GM18502 (cell line): Measurements from ENCODE around the gene EOLA1.
"Not testable (repeated sequence)": the region's sequence is repeated elsewhere in the genome, so short reads cannot be mapped to it uniquely, and the experiment has no call there.

Source experiments
- ATAC-seq: cut with Tn5 transposase; IDR thresholded peaks from one replicate; pipeline ENCODE4 v1.9.1; 2021; ENCODE audit warnings: mild to moderate bottlenecking; ENCODE audit not compliant: unreplicated experiment, poor library complexity

EOLA1 gene

DNA sequence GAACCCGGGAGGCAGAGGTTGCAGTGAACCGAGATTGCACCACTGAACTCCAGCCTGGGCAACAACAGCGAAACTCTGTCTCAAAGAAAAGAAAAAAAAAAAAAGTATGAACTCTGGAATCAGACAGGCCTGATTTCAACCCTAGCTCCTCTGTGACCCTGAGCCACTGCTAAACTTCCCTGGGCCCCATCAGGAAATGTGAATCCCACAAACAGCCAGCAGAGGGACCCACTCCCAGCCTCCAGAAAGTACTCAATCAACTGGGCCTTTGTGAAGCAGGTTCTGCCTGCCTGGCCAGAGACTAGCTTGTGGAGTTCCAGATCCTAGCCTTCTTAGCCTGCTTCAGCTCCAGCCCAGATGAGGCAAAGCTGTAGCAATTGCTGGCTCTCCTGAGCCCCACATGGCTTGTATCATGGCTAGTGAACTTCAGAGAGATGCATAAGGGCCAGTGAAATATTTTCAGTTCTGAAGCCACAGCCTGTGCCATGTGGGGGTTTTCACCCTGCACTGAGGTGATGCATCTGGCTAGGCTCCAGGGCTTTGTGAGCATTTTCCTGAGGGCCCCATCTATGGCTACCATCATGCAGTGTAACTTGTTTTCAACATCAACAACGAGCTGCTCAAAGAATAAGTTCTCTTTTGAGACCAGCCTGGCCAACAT lies 28.5 kb upstream of the EOLA1 start:
- peak; percentile 84 for ATAC-seq

DNA sequence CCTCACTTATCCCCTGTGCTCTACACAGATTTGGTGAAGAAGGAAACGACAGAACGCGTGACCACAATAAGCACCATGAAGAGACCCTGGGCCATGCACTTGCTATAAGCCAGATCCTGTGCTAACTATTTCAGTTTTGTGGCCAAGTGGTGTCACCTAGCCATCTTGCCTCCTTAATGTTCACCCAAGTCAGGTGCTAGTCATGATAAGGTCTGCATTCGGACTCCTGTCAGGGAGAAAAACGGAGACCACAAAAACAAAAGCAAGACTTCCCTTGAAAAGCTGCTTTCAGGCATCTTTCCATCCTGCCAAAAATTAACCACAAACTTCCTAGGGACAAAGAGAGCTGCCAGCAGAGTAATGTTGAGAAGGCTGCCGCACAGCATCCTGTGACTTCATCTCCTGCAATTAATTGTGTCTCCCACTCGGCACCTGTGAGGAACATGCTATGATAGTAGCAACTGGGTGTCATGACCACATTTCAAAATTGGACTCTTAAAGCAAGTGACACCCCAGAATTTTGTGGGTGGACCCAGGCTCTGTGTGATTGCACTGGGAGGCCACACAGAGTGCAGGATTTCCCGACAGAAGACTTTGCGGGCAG lies 26.9 kb upstream of the EOLA1 start:
- no peak for ATAC-seq

DNA sequence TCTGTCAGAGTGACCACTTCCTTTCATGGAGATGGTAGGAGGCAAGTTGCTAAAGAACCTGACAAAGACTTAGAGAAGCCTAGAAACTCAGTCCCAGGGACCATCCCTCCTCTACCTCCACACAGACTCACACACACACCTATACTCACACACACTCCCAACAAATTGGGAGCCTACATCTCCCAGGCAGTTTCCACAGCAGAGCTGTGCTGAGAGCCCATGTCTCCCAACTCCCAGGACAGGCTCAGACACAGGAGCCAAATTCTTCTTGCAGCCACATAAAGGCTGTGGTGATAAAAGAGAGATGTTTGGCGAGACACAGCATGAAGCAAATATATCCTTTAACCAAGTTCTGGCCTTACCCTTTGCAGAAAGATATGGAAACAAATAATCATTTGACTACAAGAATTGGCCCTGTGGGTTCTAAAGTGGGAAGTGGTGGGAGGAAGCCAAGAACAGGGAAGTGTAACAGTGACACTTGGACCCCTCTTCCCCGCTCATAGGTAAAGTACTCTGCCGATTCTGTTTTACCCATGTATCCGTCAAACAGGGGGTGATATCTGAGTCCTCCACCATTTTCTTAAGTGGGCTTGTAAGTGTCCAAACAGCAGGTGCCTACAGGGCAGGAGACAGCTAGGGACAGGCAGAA lies 24.7 kb upstream of the EOLA1 start:
- no peak for ATAC-seq

DNA sequence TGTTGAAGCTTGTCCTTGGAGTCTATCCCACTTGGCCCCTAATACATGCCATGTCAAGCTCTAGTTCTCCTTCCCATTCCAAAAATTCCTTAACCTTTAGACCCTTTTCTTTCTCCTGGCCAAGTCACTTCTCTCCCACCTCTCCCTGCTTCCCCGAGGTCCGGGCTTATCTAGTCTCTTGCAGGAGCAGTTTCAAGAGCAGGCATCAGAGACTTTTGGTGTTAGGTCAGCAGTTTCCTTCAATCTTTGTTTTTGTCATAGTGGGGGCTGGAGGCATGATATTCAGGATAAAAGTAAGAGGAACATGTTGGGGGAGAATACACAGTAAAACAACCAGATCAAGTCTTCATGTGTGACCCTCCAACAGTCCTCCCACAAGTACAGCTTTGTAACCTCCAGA lies 24.2 kb upstream of the EOLA1 start:
- ATAC-seq = no peak

DNA sequence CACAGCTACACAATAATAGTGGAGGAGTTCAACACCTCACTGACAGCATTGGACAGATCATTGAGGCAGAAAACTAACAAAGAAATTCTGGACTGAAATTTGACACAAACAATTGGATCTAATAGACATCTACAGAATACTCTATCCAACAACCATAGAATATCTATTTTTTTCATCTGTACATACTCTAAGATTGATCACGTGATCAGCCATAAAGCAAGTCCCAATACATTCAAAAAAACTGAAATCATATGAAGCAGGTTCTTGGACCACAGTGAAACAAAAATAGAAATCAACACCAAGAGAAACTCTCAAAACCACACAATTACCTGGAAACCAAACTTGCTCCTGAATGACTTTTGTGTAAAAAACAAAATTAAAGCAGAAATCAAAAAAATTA lies 23.5 kb upstream of the EOLA1 start:
- no peak for ATAC-seq

DNA sequence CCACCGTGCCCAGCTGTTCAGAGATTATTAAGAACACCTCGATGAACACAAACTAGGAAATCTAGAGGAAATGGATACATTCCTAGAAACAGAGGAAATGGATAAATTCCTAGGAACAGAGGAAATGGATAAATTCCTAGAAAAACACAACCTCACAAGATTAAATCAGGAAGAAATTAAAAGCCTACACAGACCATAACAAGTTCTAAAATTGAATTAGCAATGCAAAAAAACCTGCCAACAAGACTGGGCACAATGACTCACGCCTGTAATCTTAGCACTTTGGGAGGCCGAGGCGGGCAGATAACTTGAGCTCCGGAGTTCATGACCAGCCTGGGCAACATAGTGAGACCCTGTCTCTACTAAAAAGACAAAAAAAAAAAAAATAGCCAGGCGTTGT lies 22.6 kb upstream of the EOLA1 start:
- no peak for ATAC-seq

DNA sequence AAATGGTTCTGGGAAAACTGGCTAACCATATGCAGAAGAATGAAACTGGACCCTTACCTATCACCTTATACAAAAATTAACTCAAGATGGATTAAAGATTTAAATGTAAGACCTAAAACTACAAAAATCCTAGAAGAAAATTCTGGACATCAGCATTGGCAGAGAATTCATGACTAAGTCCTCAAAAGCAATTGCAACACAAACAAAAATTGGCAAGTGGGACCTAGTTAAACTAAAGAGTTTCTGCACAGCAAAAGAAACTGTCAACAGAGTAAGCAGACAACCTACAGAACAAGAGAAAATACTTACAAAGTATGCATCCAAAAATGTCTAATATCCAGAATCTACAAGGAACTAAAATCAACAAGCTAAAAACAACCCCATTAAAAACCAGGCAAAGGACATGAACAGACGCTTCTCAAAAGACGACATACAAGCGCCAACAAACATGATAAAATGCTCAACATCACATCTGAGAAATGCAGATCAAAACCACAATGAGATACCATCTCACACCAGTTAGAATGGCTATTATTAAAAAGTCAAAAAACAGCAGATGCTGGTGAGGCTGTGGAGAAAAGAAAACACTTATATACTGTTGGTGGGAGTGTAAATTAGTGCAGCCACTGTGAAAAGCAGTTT lies 20.1 kb upstream of the EOLA1 start:
- not testable (repeated sequence) for ATAC-seq

DNA sequence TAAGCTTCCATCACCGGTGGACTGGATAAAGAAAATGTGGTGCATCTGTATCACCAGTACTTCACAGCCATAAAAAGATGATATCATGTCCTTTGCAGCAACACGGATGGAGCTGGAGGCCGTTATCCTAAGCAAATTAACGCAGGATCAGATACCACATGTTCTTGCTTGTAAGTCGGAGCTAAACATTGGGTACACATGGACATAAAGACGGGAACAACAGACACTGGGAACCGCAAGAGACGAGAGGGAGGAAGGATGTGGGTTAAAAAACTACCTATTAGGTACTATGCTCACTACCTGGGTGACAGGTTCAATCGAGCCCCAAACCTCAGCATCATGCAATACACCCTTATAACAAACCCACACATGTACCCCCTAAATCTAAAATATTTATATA lies 19.4 kb upstream of the EOLA1 start:
- ATAC-seq = no peak

DNA sequence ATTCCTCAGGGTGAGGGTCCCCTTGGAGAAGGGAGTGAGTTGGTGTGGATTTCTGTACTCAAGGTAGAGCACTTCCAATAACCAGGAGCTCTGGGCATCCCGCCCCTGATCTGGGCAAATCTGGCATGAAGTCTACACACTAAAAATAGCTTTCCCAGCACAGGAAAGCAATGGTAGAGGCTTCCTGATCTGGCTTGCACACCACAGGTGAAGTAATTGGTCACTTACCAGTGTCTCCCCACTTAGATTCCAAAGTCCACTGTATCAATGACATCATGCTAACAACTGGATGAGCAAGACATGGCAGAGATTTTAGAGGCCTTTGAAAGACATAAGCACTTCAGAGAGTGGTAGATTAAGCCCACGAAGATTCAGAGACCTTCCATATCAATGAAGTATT lies 17.9 kb upstream of the EOLA1 start:
- ATAC-seq = no peak

DNA sequence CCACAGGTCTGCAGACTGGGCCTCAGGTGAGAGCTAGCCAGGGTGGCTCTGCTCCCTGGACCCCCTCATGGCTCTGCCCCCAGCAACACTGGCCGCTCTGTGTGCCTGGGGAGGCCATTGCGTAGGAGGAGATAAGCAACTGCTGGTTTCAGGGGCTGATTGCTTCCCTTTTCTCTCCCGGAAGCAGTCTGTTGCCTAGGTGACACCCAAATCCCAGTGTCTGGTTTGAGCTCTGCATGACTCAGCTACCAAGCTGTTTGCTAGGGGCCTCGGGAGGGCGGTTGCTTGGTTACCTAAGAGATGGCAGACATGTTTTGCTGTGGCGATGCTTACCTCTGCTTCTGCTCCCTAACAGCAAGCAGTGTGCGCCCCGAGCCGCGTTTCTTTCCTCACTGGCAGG lies 15.4 kb upstream of the EOLA1 start:
- peak; percentile 92 for ATAC-seq

DNA sequence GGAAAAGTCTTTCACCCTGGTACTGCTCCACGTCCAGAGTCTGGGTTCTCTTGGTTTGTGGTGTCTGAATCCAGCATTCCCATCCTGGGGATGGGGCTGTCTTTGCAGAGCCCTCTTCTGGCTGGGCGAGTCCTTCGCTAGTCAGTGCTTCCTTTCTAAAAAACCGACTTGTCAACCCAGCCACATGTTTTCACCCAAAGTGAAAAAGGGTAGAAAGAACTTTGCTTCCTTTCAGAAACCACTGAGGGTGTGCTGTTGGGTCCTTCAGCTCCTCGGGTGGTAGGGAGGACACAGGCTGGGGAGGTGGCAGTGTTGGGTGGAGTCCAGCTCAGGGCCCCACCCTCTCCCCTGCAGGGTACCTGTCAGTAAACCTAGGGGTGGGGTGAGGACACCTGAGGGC lies 14.9 kb upstream of the EOLA1 start:
- ATAC-seq = peak; percentile 51

DNA sequence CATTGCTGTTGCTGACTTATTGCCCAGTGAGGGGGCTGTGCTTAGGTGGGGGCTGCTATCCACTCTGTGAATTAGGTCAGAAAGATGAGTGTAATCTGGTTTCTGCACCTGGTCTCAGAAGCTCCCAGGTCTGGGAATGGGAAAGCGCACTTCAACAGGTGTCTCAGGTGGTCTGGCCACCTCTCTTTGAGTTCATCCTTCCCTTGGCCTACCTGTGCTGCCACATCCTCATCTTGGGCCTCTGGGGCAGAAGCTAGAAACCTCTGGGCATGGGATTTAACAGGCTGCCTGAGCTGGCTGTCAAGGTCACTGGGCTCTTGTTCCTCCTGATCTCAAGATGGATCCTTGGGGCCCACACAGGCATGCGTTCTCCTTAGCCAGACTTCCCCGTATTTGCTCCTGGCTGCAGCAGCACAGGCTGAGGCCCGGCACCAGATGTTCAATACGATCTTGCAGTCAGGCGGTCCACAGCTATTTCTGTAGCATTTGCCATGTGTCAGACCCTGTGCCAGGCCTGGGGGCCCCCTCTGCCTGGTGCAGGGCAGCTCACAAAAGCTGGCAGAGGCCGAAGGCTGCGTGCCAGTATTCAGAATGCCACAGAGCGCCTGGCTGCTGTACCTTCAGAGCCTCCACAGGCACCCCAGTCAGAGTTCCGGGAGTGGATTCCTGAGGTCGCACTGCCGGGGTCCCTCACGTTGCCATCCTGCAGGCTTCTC lies 14.3 kb upstream of the EOLA1 start:
- ATAC-seq = not testable (repeated sequence)

DNA sequence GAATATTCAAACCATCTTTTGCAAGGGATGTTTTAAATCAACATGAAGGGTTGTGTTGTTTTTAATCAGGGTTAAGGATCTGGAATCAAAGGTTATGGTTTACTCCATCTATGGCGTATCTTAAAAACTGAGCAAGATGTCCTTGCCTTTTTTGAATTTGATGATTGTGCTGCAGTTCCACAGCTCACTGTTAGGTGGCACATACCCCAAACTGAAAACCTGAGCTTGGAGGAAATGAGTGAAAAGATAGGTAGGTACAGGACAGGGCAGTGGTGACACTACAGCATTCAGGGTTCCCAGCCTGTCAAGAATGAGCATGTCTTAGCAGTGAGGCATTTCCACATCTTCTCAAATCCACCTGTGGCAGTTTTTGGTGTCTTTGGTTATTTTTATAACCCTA lies 13.1 kb upstream of the EOLA1 start:
- peak; percentile 36 for ATAC-seq

DNA sequence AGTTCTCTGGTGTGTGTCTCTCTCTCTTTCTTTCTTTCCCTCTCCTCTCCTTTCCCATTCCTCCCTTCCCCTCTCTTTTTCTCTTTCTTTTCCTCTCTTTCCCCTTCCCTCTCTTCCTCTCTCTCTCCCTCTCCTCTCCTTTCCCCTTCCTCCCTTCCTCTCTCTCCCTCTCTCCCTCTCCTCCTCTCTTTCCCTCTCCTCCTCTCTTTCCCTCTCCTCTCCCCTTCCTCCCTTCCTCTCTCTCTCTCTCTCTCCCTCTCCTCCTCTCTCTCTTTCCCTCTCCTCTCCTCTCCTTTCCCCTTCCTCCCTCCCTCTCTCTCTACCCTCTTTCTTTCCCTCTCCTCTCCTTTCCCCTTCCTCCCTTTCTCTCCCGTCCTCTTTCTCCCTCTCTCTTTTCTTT lies 12.4 kb upstream of the EOLA1 start:
- ATAC-seq = no peak

DNA sequence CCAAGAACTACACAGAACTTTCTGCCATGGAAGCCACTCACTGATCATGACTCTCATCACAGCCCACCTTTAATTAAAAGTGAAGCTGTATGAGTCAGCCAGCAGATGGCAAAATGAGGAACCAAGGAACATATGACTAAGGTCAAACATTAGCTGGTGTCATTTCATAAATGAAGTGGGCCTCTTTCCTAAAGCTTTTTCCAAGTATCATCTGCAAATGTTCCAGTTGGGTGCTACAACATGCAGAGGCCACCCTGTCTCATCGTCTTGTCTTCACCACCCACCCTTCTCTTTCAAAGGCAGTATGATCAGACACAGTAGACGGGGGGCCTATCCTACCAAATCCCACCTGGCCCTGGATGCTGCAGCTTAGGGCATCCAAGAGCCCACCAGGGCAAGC lies 9.2 kb upstream of the EOLA1 start:
- peak; percentile 77 for ATAC-seq

DNA sequence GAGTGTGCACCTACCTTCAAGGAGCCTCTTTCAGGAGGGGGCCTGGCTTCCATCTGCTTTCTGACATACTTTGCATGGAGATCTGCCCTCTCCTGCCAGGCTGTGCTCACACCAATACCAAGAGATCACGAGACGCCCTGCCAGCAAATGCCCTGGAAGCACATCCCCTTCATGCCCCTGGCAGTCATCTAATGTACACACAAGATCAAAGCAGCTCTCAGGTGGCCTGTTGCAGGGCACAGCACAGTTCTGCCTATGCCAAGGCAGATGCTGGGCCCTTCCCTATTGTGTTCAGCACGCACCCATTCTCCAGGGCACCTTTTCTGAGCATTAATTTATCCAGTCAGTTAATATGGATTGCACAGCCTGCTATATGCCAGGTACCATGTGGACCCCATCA lies 7.9 kb upstream of the EOLA1 start:
- ATAC-seq = not testable (repeated sequence)

DNA sequence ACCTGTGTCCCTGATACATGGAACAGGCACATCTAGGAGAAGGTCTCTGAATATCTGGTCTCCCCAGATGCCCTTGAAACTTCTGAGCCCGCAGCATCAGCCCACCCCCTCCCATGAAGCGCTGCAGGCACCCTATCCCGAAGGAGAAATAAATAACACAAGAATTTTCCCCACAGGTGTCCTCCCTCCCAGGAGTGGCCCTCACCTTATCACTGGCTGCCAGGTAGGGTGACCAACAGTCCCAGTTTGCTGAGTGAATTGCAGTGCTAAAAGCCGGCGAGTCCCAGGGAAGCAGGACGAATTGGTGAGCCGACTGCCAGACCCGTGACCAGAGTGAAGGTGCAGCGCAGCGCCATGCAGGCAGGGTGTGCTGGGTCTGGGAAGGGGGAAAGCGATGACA lies 6.8 kb upstream of the EOLA1 start:
- ATAC-seq = not testable (repeated sequence)

DNA sequence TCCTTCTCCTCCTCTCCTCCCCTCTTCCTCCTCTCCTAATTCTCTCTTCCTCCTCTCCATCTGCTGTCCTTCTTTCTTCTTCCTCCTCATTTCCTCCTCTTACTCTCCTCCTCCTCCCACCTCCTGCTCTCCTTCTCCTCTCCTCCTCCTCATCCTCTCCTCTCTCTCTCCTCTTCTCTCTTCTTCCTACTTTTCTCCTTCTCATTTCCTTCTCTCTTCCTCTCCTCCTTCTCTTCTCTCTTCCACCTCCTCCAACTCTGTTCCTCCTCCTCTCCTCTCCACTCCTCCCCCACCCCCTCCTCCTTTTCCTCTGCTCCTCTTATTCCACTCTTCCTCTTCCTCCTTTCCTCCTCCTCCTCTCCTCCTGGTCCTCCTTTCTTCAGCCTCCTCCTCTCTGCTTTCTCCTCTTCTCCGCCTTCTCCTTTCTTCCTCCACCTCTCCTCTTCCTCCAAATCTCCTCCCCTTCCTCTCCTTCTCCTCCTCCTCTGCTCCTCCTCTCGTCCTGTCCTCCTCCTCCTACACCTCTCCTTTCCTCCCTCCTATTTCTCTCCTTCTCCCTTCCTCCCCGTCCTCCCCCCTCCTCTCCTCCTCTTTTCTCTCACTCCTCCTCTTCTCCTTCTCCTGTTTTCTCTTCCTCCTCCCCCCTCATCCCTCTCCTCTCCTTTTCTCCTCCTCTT lies 5.7 kb upstream of the EOLA1 start:
- ATAC-seq = not testable (repeated sequence)

DNA sequence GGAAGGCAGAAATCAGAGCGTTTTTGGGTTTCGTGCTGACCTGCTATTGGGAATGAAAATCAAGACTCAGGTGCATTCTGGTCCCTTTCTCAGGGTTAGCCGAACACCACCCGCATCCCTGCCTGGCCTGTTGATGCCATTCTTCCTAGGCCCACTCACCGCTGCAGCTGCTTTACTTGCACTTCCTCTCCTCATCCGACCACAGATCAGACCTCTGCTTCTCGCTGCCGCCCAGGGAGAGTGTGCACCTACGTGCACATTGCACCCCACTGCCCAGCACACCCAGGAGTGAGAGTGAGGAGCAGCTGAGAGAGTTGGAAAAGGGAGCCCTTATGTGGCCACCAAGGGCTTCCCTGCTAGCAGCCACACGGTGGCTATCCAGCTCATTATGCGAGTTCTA lies 3.3 kb upstream of the EOLA1 start:
- not testable (repeated sequence) for ATAC-seq
